Measurements from ENCODE around the gene NT5M. TPM values are rescaled to one million over a fixed set of nuclear protein-coding genes. Genes with fewer than 3 reads are reported as not detected.

Gene NT5M
- total and polyA plus RNA-seq, 8 donors: 0.72 to 6.6 (median 2.8) TPM; not detected in 2

DNA sequence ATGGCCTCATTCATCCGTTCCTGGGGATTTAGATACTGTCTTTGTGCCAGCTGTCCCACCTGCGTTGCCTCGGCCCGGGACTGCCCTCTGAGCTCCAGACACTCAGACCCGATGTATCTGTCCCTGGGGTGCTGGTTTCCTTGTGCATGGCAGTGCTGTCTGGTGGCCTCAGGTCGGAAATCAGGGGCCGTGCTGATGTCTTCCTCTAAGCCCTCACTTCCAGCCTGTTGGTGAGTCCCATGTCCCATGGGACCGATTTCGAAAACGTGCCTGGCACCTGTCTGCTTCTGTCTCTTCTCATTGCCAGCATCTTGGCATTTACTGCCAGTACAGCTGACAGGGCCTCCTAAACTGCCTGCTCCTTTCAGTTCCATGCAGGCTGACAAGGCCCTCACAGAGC is 22.1 kb downstream of the NT5M start:
- intact Hi-C loops (cut with DNase I; ENCODE audit: low total_unique reads): no loop called here
- Histone ChIP-seq H3K36me3 (peaks cover 0 to 36% (median 0%) of the 10 kb centered on the region in 4 donors), H3K4me3 (no peak overlapping the region), H3K9me3 (no peaks in the 10 kb centered on the region), H3K4me1 (no peaks in the 10 kb centered on the region), H3K27me3 (no peaks in the 10 kb centered on the region), H3K27ac (no peak overlapping the region)
- TF ChIP-seq POLR2AphosphoS5 (IDR thresholded peaks at IDR 0.05): no peak
- TF ChIP-seq POLR2A (IDR thresholded peaks at IDR 0.05): no peak
- TF ChIP-seq, protein P1, sequence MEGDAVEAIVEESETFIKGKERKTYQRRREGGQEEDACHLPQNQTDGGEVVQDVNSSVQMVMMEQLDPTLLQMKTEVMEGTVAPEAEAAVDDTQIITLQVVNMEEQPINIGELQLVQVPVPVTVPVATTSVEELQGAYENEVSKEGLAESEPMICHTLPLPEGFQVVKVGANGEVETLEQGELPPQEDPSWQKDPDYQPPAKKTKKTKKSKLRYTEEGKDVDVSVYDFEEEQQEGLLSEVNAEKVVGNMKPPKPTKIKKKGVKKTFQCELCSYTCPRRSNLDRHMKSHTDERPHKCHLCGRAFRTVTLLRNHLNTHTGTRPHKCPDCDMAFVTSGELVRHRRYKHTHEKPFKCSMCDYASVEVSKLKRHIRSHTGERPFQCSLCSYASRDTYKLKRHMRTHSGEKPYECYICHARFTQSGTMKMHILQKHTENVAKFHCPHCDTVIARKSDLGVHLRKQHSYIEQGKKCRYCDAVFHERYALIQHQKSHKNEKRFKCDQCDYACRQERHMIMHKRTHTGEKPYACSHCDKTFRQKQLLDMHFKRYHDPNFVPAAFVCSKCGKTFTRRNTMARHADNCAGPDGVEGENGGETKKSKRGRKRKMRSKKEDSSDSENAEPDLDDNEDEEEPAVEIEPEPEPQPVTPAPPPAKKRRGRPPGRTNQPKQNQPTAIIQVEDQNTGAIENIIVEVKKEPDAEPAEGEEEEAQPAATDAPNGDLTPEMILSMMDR (IDR thresholded peaks at IDR 0.05): no peak
- TF ChIP-seq EP300 (IDR thresholded peaks at IDR 0.05): no peak
- no peak for DNase-seq
- 93 to 96% (median 95%) methylated on average over 10 of the region's 10 CpGs for WGBS, 5 donors

DNA sequence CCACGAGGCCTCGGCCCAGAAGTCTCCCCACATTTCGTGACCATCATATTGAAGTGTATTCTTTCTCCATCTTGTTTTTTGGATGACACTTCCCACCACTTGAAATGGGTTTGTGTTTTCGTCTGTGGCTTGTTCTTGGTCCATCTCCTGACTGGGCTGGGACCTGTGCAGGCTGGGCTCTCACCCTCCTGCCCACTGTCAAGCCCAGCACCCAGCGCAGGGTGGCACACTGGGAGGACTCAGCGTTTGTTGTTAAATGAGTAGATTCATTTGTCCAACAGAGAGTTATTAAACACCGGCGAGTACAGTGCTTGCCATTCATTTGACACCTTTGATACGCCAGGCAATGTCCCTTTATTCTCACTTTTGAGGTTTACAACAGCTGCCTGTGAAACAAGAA is 22.6 kb downstream of the NT5M start:
- Histone ChIP-seq H3K4me3 (no peak overlapping the region), H3K36me3 (peaks cover 0 to 36% (median 0%) of the 10 kb centered on the region in 4 donors), H3K27me3 (no peaks in the 10 kb centered on the region), H3K4me1 (no peaks in the 10 kb centered on the region), H3K27ac (no peak overlapping the region), H3K9me3 (no peaks in the 10 kb centered on the region)
- WGBS, 5 donors: 89 to 93% (median 90%) methylated on average over 9 of the region's 9 CpGs
- intact Hi-C loops (cut with DNase I; ENCODE audit: low total_unique reads): no loop called here
- TF ChIP-seq EP300 (IDR thresholded peaks at IDR 0.05) (no peak), POLR2A (IDR thresholded peaks at IDR 0.05) (no peak), POLR2AphosphoS5 (IDR thresholded peaks at IDR 0.05) (no peak)
- TF ChIP-seq, protein P1 (IDR thresholded peaks at IDR 0.05): no peak
- no peak for DNase-seq

DNA sequence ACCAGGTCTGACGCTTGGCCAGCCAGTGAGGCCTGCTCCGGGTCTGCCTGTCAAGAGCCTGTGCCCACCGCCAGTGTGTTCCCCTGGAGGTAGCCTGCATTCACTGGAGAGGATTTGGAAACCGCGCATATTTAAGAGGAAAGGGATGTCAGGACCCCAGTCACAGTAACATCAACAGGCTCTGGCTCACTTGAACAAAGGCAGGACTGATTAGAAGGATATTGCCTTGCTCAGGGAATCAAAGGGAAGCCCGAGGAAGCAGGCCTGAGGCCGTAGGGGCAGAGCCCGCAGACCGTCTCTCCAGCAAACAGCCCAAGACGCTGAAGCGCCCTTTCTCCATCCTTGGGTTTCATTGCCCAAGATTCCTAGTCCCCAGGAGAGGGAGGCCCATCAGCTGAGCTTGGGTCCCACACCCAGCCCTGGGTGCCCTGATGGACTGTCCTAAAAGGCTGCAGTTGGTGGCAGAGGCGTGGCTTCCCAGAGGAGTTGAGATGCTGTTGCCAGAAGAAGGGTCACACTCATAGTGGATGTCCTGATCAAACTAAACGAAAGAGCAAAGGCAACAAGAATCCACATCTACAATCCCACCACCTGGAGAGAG is 23.2 kb downstream of the NT5M start:
- intact Hi-C loops (cut with DNase I; ENCODE audit: low total_unique reads): no loop called here
- Histone ChIP-seq H3K9me3 (no peaks in the 10 kb centered on the region), H3K27ac (no peak overlapping the region), H3K4me1 (no peaks in the 10 kb centered on the region), H3K4me3 (no peak overlapping the region), H3K36me3 (peaks cover 0 to 36% (median 0%) of the 10 kb centered on the region in 4 donors), H3K27me3 (no peaks in the 10 kb centered on the region)
- no peak for DNase-seq
- 90 to 96% (median 94%) methylated on average over 8 to 13 of the region's 13 CpGs for WGBS, 5 donors
- TF ChIP-seq EP300 (IDR thresholded peaks at IDR 0.05) (no peak), POLR2A (IDR thresholded peaks at IDR 0.05) (no peak), POLR2AphosphoS5 (IDR thresholded peaks at IDR 0.05) (no peak)
- TF ChIP-seq, protein P1 (IDR thresholded peaks at IDR 0.05): no peak

DNA sequence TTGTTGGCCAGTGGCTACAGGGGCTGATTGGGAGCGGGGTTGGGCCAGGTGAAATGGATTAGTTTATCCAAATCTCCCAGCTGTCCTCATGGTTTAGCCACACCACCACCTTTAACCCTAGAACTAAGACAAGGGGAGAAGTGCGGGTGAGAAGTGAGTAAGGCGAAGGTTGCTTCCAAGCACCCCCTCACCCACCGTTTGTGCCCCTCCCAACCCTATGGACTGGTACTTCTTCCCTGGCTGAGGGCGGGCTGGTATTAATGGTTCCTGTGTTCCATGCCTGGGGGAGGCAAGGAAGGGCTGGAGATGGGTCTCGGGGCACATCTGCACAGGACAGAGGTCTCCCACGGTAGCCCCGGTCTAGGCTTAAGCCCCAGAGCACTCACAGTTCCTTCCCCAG is 25.1 kb downstream of the NT5M start:
- no peak overlapping the region for H3K27ac ChIP-seq
- no peaks in the 10 kb centered on the region for H3K9me3 ChIP-seq
- H3K4me1 ChIP-seq: no peaks in the 10 kb centered on the region
- TF ChIP-seq EP300 (IDR thresholded peaks at IDR 0.05) (no peak), POLR2AphosphoS5 (IDR thresholded peaks at IDR 0.05) (no peak), POLR2A (IDR thresholded peaks at IDR 0.05) (no peak)
- TF ChIP-seq, protein P1 (IDR thresholded peaks at IDR 0.05): no peak
- H3K27me3 ChIP-seq: no peaks in the 10 kb centered on the region
- intact Hi-C loops (cut with DNase I; ENCODE audit: low total_unique reads): no loop called here
- DNase-seq: no peak
- H3K36me3 ChIP-seq: peaks cover 0 to 29% (median 0%) of the 10 kb centered on the region in 4 donors
- H3K4me3 ChIP-seq: no peak overlapping the region
- 77 to 88% (median 84%) methylated on average over 8 of the region's 8 CpGs for WGBS, 5 donors
